Body of pancreas (tissue), 4 donors: ENCODE data around the gene ALPK1. TPM values are rescaled to one million over a fixed set of nuclear protein-coding genes. Genes with fewer than 3 reads are reported as not detected.

Experiments used
- ATAC-seq: fragments of 150-250 bp; one replicate; pipeline ENCODE4 v1.9.1; 2016
- DNase-seq, 4 donors: peaks; one replicate each; pipeline ENCODE4 v3.0.0-alpha.2; 2019
- H3K27ac ChIP-seq, 4 donors: fragments of 200-600 bp; sonication (generic); 1 replicate in 3 of 4; 2 replicates in 1 of 4; pipeline versions ENCODE4 v1.5.1 to v1.6.1; 2016 to 2019; ENCODE audit warnings: mild to moderate bottlenecking in 1 of 4, mixed read lengths in 1 of 4, moderate library complexity in 1 of 4
- H3K27me3 ChIP-seq, 2 donors: fragments of 200-600 bp; sonication (generic); one replicate each; pipeline ENCODE4 v1.6.0; 2016; ENCODE audit warnings: mild to moderate bottlenecking in 1 of 2
- H3K36me3 ChIP-seq, 2 donors: fragments of 200-600 bp; sonication (generic); replicated peaks in 1 of 2; 2 replicates each; pipeline ENCODE4 v1.5.1; 2016; ENCODE audit warnings: low read depth in 2 of 2; ENCODE audit not compliant: insufficient read depth in 1 of 2
- H3K4me1 ChIP-seq: fragments of 200-600 bp; sonication (generic); one replicate; pipeline ENCODE4 v1.6.0; 2016
- H3K4me3 ChIP-seq, 2 donors: fragments of 200-600 bp; sonication (generic); 1 replicate in 1 of 2; 2 replicates in 1 of 2; pipeline ENCODE4 v1.5.1; 2016 to 2019
- H3K9me3 ChIP-seq, 3 donors: fragments of 200-600 bp; sonication (generic); 1 replicate in 2 of 3; 2 replicates in 1 of 3; pipeline ENCODE4 v1.5.1; 2016
- CTCF ChIP-seq, 7 experiments: fragments of 450-650 bp in 4 of 7; fragments of 200-600 bp in 3 of 7; sonication (generic) in 3 of 7; IDR thresholded peaks; one replicate each; pipeline ENCODE4 v1.5.1; 2016 to 2019; ENCODE audit warnings: antibody characterized with exemption in 7 of 7
- POLR2A ChIP-seq, 3 donors: fragments of 450-650 bp; IDR thresholded peaks; one replicate each; pipeline ENCODE4 v1.6.1; 2016; ENCODE audit warnings: antibody characterized with exemption in 3 of 3, mild to moderate bottlenecking in 2 of 3
- WGBS, 2 donors: methylation state at CpG; one replicate each; pipeline ENCODE4 v1.1.5; 2017; 5-methylcytosine and 5-hydroxymethylcytosine counted together
- intact Hi-C: fragments of 100-400 bp; cut with DNase I; formaldehyde crosslinking; loops from one replicate; pipeline ENCODE4 v1.15.1; 2023
- total RNA-seq, 2 donors: library from RNA; depleted of rRNA; stranded (reverse); fragments of >200 nt; gene quantifications; one replicate each; pipeline ENCODE4 v1.1.0, GENCODE V29; 2016

The ALPK1 gene
- total RNA-seq, 2 donors from 2014 or later: 14.8 to 26.7 TPM

- H3K4me1 ChIP-seq: no peaks in the 10 kb centered on the region
- DNase-seq: no peak
- H3K4me3 ChIP-seq: no peak overlapping the region
- intact Hi-C loops: no loop called here
- H3K36me3 ChIP-seq: peaks cover 0 to 3% of the 10 kb centered on the region in 2 donors
- no peak for ATAC-seq
- no peak overlapping the region for H3K27ac ChIP-seq
- 71 to 81% methylated on average over 8 of the region's 8 CpGs for WGBS, 2 donors
- TF ChIP-seq CTCF (IDR thresholded peaks at IDR 0.05) (no peak), POLR2A (IDR thresholded peaks at IDR 0.05) (no peak)
- H3K9me3 ChIP-seq: no peaks in the 10 kb centered on the region
- no peaks in the 10 kb centered on the region for H3K27me3 ChIP-seq
Measured at GRCh38 chr4:112448306-112449132, 151.3 kb downstream of the ALPK1 start.

- Histone ChIP-seq H3K36me3 (peaks cover 0 to 3% of the 10 kb centered on the region in 2 donors), H3K9me3 (no peaks in the 10 kb centered on the region), H3K4me3 (no peak overlapping the region), H3K27me3 (no peaks in the 10 kb centered on the region), H3K27ac (no peak overlapping the region), H3K4me1 (no peaks in the 10 kb centered on the region)
- 86 to 92% methylated on average over 3 of the region's 3 CpGs for WGBS, 2 donors
- TF ChIP-seq CTCF (IDR thresholded peaks at IDR 0.05) (no peak), POLR2A (IDR thresholded peaks at IDR 0.05) (no peak)
- no peak for ATAC-seq
- intact Hi-C loops: no loop called here
- no peak for DNase-seq
Measured at GRCh38 chr4:112449708-112450107, 152.5 kb downstream of the ALPK1 start.

- Histone ChIP-seq H3K36me3 (no peaks in the 10 kb centered on the region), H3K27ac (no peak overlapping the region), H3K4me1 (no peaks in the 10 kb centered on the region), H3K4me3 (no peak overlapping the region), H3K27me3 (no peaks in the 10 kb centered on the region), H3K9me3 (no peaks in the 10 kb centered on the region)
- ATAC-seq (no peak), DNase-seq (no peak)
- 70 to 72% methylated on average over 4 of the region's 4 CpGs for WGBS, 2 donors
- no peak for TF ChIP-seq CTCF (IDR thresholded peaks at IDR 0.05)
- TF ChIP-seq POLR2A (IDR thresholded peaks at IDR 0.05): no peak
- intact Hi-C loops: no loop called here
Measured at GRCh38 chr4:112451104-112451503, 153.9 kb downstream of the ALPK1 start.

GRCh38 chr4:112451831-112452230 lies 154.7 kb downstream of the ALPK1 start:
- WGBS, 2 donors: 61 to 64% methylated on average over 4 of the region's 4 CpGs
- no peaks in the 10 kb centered on the region for H3K9me3 ChIP-seq
- intact Hi-C loops: no loop called here
- H3K4me1 ChIP-seq: no peaks in the 10 kb centered on the region
- DNase-seq (no peak), ATAC-seq (no peak)
- no peak for TF ChIP-seq CTCF (IDR thresholded peaks at IDR 0.05)
- TF ChIP-seq POLR2A (IDR thresholded peaks at IDR 0.05): no peak
- no peak overlapping the region for H3K4me3 ChIP-seq
- H3K27ac ChIP-seq: no peak overlapping the region
- no peaks in the 10 kb centered on the region for H3K27me3 ChIP-seq
- H3K36me3 ChIP-seq: no peaks in the 10 kb centered on the region

- ATAC-seq: no peak
- DNase-seq: no peak
- peaks cover 0 to 6% (median 0%) of the 10 kb centered on the region in 3 donors for H3K9me3 ChIP-seq
- WGBS, 2 donors: 36 to 42% methylated on average over 2 of the region's 2 CpGs
- H3K27ac ChIP-seq: no peak overlapping the region
- no peak for TF ChIP-seq POLR2A (IDR thresholded peaks at IDR 0.05)
- no peak for TF ChIP-seq CTCF (IDR thresholded peaks at IDR 0.05)
- H3K27me3 ChIP-seq: no peaks in the 10 kb centered on the region
- H3K4me3 ChIP-seq: no peak overlapping the region
- H3K36me3 ChIP-seq: no peaks in the 10 kb centered on the region
- intact Hi-C loops: no loop called here
- H3K4me1 ChIP-seq: no peaks in the 10 kb centered on the region
Measured at GRCh38 chr4:112453321-112453720, 156.2 kb downstream of the ALPK1 start.
